OCI-LY1 (cell line): ENCODE data around the gene C2orf68.
"Not testable (repeated sequence)": the region's sequence is repeated elsewhere in the genome, so short reads cannot be mapped to it uniquely, and the experiment has no call there.

ENCODE experiments used
- H2AFZ ChIP-seq: fragments of 200-600 bp; sonication (generic), shearing (Covaris generic); 2 replicates; pipeline ENCODE4 v1.6.0; 2014; ENCODE audit warnings: antibody characterized with exemption, mild to moderate bottlenecking, low read length
- H3F3A ChIP-seq: fragments of 200-600 bp; sonication (generic), shearing (Covaris generic); 2 replicates; pipeline ENCODE4 v1.6.0; 2014; ENCODE audit warnings: mild to moderate bottlenecking, antibody characterized with exemption, low read length, moderate library complexity; ENCODE audit not compliant: insufficient read depth
- H3K27ac ChIP-seq: fragments of 200-600 bp; sonication (generic); 2 replicates; pipeline ENCODE4 v1.5.1; 2014; ENCODE audit warnings: low read length, mixed run types, mild to moderate bottlenecking, low read depth; ENCODE audit not compliant: poor library complexity, severe bottlenecking
- H3K27me3 ChIP-seq: fragments of 200-600 bp; sonication (generic); 2 replicates; pipeline ENCODE4 v1.6.0; 2014; ENCODE audit warnings: antibody characterized with exemption, mild to moderate bottlenecking, low read length, moderate library complexity; ENCODE audit not compliant: insufficient read depth
- H3K36me3 ChIP-seq: fragments of 200-600 bp; sonication (generic); 2 replicates; pipeline ENCODE4 v1.6.1; 2014; ENCODE audit warnings: mild to moderate bottlenecking, antibody characterized with exemption, low read length, moderate library complexity, mixed read lengths; ENCODE audit not compliant: insufficient read depth
- H3K4me1 ChIP-seq: fragments of 200-600 bp; sonication (generic); 2 replicates; pipeline ENCODE4 v1.5.1; 2014; ENCODE audit warnings: mild to moderate bottlenecking, low read length, moderate library complexity; ENCODE audit not compliant: insufficient read depth, severe bottlenecking
- H3K4me2 ChIP-seq: fragments of 200-600 bp; sonication (generic), shearing (Covaris generic); 2 replicates; pipeline ENCODE4 v1.6.1; 2014; ENCODE audit warnings: low read length
- H3K4me3 ChIP-seq: fragments of 200-600 bp; sonication (generic); 2 replicates; pipeline ENCODE4 v1.5.1; 2014; ENCODE audit warnings: low read length, low read depth, mild to moderate bottlenecking, mixed read lengths; ENCODE audit not compliant: poor library complexity, severe bottlenecking
- H3K79me2 ChIP-seq: fragments of 200-600 bp; shearing (Covaris generic); 2 replicates; pipeline ENCODE4 v1.6.1; 2016; ENCODE audit warnings: mixed run types, low read length, mixed read lengths; ENCODE audit not compliant: insufficient read depth
- H3K9ac ChIP-seq: fragments of 200-600 bp; sonication (generic), shearing (Covaris generic); 2 replicates; pipeline ENCODE4 v1.6.1; 2014; ENCODE audit warnings: mild to moderate bottlenecking, low read length, mixed read lengths
- H3K9me2 ChIP-seq: fragments of 200-600 bp; sonication (generic), shearing (Covaris generic); 2 replicates; pipeline ENCODE4 v1.6.1; 2014; ENCODE audit warnings: low read depth, mild to moderate bottlenecking, low read length, mixed read lengths
- H3K9me3 ChIP-seq: fragments of 200-600 bp; shearing (Covaris generic); 2 replicates; pipeline ENCODE4 v1.6.1; 2014; ENCODE audit warnings: low read length, mixed read lengths
- H4K20me1 ChIP-seq: fragments of 200-600 bp; sonication (generic), shearing (Covaris generic); 2 replicates; pipeline ENCODE4 v1.6.0; 2016; ENCODE audit warnings: mild to moderate bottlenecking, low read length; ENCODE audit not compliant: insufficient read depth
- EZH2 ChIP-seq: fragments of 200-600 bp; sonication (generic), shearing (Covaris generic); IDR thresholded peaks from 2 replicates; pipeline ENCODE4 v1.8.0; 2017; ENCODE audit warnings: borderline replicate concordance, mixed run types, mild to moderate bottlenecking, antibody characterized with exemption, low read length, moderate library complexity, mixed read lengths
- TF ChIP-seq, protein P1 (sequence below): fragments of 200-600 bp; sonication (generic), shearing (Covaris generic); IDR thresholded peaks from 2 replicates; pipeline ENCODE4 v1.5.1; 2017; ENCODE audit warnings: mild to moderate bottlenecking, antibody characterized with exemption, low read length, moderate library complexity, mixed read lengths

The C2orf68 gene, protein sequence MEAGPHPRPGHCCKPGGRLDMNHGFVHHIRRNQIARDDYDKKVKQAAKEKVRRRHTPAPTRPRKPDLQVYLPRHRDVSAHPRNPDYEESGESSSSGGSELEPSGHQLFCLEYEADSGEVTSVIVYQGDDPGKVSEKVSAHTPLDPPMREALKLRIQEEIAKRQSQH

DNA sequence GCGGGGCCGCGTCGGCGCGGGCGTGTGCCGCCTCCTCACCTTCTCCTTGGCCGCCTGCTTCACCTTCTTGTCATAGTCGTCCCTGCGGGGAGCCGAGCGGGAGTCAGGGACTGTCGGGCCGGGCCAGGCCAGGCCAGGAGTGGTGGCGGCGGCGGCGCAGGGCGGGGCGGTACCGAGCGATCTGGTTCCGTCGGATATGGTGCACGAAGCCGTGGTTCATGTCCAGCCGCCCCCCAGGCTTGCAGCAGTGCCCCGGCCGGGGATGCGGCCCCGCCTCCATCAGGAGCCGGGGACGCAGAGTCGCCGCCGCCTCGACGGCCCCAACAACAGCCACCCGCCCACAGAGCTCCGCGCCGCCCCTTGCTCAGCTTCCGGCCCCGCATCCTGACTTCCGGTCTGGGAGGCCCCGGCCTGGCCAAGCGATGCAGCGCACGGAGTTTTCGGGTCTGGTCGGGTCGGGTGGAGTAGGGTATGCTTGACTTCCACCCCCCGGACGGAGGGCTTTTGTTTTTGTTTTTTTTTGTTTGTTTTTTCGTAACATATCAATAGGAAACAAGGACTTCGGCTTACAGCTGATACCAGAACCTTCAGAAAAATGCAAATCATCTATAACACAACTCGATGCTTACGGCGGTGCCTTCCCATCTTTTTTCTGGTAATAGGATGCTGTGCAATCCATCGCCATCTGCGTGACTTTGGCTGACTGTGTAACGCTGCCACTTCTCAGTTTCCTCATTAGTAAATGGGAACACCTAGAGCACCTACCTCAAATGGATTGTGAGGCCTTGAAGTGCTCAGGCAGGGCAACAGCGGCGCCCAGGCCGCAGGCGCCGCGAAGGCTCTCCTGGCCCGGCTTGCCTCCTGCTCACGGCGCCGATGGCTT is at the start of gene C2orf68:
C2orf68 (minus strand) TSS at position 362 of the 883 bp plus-strand sequence; CDS start at position 280, 82 bp downstream.
- H3K9me2 ChIP-seq: no peaks in the 10 kb centered on the region
- TF ChIP-seq, protein P1, sequence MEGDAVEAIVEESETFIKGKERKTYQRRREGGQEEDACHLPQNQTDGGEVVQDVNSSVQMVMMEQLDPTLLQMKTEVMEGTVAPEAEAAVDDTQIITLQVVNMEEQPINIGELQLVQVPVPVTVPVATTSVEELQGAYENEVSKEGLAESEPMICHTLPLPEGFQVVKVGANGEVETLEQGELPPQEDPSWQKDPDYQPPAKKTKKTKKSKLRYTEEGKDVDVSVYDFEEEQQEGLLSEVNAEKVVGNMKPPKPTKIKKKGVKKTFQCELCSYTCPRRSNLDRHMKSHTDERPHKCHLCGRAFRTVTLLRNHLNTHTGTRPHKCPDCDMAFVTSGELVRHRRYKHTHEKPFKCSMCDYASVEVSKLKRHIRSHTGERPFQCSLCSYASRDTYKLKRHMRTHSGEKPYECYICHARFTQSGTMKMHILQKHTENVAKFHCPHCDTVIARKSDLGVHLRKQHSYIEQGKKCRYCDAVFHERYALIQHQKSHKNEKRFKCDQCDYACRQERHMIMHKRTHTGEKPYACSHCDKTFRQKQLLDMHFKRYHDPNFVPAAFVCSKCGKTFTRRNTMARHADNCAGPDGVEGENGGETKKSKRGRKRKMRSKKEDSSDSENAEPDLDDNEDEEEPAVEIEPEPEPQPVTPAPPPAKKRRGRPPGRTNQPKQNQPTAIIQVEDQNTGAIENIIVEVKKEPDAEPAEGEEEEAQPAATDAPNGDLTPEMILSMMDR: no peak
- no peak for TF ChIP-seq EZH2

DNA sequence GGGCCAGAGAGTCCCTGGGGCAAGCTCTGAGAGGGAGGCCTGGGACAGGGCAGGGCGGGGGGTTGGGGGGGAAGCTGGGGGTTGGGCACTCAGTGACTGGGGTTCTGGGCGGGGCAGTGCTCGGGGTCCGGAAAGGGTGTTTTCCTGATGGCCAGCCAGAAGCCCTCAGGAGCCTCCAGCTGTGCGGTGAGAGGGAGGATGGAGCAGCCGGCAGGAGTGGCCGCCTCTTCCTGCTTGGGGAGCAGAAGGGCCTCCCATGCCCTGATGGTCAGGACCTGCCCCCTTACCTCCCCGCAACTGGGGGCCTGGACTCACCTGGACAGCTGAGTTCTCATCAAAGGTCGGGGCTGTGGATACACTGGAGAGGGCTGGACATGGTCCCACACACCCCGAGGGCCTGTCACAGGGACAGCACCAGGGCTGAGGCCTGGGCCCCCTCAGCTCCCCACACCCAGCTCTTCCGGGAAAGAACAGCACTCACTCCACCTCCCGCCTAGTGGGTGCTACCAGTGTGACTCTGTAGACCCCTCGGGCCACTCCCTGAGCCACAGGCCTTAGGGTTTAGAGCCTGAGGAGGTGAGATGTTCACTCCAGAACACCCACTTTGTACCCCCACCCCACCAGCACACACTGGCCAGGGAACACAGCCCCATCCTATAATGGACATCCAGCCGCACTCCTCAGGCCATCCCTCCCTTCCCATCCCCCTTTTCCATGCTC is 49.4 kb upstream of the C2orf68 start:
- H3K36me3 ChIP-seq: peaks cover 8% of the 10 kb centered on the region; the same call in 1 of the 2 replicates
- H3F3A ChIP-seq: no peaks in the 10 kb centered on the region
- TF ChIP-seq EZH2: no peak
- H3K4me2 ChIP-seq: no peak overlapping the region
- no peak overlapping the region for H2AFZ ChIP-seq
- no peaks in the 10 kb centered on the region for H3K79me2 ChIP-seq
- H3K9me2 ChIP-seq: no peaks in the 10 kb centered on the region
- H4K20me1 ChIP-seq: no peaks in the 10 kb centered on the region
- H3K9ac ChIP-seq: no peak overlapping the region
- H3K4me3 ChIP-seq: no peak overlapping the region
- no peaks in the 10 kb centered on the region for H3K4me1 ChIP-seq
- no peak overlapping the region for H3K27ac ChIP-seq
- no peaks in the 10 kb centered on the region for H3K9me3 ChIP-seq
- H3K27me3 ChIP-seq: no peaks in the 10 kb centered on the region

More for the DNA sequence above, at the start of gene C2orf68:
- H3K9ac ChIP-seq: peak within 1 kb of the TSS; percentile 78
- no peak within 1 kb of the TSS for H2AFZ ChIP-seq
- peak within 1 kb of the TSS; percentile 70 for H3K27ac ChIP-seq
- H3K9me3 ChIP-seq: no peaks in the 10 kb centered on the region
- no peaks in the 10 kb centered on the region for H3F3A ChIP-seq
- peaks cover 23% of the 10 kb centered on the region for H3K4me1 ChIP-seq
- peak within 1 kb of the TSS; percentile 93 for H3K4me2 ChIP-seq
- no peaks in the 10 kb centered on the region for H4K20me1 ChIP-seq
- H3K79me2 ChIP-seq: peaks cover 8% of the 10 kb centered on the region
- peak within 1 kb of the TSS; percentile 77 for H3K4me3 ChIP-seq
- peaks cover 23% of the 10 kb centered on the region for H3K36me3 ChIP-seq
- no peaks in the 10 kb centered on the region for H3K27me3 ChIP-seq

DNA sequence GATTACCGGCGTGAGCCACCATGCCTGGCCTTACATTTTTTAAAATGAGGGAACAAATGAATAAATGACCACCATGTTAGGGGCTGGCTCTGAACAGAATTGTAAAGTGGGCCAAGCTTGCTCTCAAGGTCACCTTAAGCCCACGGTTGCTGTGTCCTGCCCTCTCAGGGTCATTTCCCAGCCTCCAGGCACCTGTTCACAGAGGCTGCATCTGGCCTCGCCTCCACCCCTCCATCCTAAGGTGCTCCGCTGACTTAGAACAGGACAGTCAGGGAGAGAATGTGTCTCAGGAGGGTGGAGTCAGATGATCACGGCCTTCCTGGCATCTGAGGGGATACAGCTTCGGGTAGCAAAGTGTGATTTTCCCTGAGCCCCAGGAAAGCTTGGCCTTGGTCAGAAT is 48.9 kb upstream of the C2orf68 start:
- Histone ChIP-seq H3K9ac (no peak overlapping the region), H3K36me3 (peaks cover 13% of the 10 kb centered on the region; the same call in 1 of the 2 replicates), H3K27me3 (no peaks in the 10 kb centered on the region), H3K9me2 (no peaks in the 10 kb centered on the region), H3K9me3 (no peaks in the 10 kb centered on the region), H3K4me1 (no peaks in the 10 kb centered on the region), H4K20me1 (no peaks in the 10 kb centered on the region), H3K4me2 (no peak overlapping the region), H3K79me2 (no peaks in the 10 kb centered on the region), H2AFZ (no peak overlapping the region), H3K27ac (no peak overlapping the region), H3F3A (no peaks in the 10 kb centered on the region), H3K4me3 (no peak overlapping the region)
- no peak for TF ChIP-seq EZH2
- TF ChIP-seq, protein P1: no peak

DNA sequence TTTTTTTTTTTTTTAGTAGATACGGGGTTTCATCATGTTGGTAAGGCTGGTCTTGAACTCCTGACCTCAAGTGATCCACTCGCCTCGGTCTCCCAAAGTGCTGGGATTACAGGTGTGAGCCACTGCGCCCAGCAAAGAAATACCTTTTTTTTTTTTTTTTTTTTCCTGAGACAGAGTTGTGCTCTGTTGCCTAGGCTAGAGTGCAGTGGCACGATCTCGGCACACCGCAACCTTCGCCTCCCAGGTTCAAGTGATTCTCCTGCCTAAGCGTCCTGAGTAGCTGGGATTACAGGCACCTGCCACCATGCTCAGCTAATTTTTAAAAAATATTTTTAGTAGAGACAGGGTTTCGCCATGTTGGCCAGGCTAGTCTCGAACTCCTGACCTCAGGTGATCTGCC is 48.4 kb upstream of the C2orf68 start:
- not testable (repeated sequence) for H2AFZ ChIP-seq, H3K27me3 ChIP-seq, H3K9ac ChIP-seq, H3K4me2 ChIP-seq, H3K79me2 ChIP-seq, H3K27ac ChIP-seq, H3K9me3 ChIP-seq, H4K20me1 ChIP-seq, H3K9me2 ChIP-seq, H3K4me3 ChIP-seq, H3K4me1 ChIP-seq, H3F3A ChIP-seq
- peaks cover 15% of the 10 kb centered on the region; the same call in 1 of the 2 replicates for H3K36me3 ChIP-seq
